PFSK-1 (cell line): ENCODE data around the gene RET.

Experiments used
- FOXP2 ChIP-seq: optimal IDR thresholded peaks from 2 replicates; pipeline ENCODE3; 2011; ENCODE audit warnings: borderline replicate concordance, control low read depth, inconsistent platforms; ENCODE audit not compliant: insufficient read depth; ENCODE audit errors: extremely low read length, extremely low read depth
- POLR2AphosphoS5 ChIP-seq: IDR thresholded peaks from 2 replicates; pipeline ENCODE4 v1.6.1; 2012; ENCODE audit warnings: low read depth, mild to moderate bottlenecking, control low read depth, low read length, moderate library complexity
- REST ChIP-seq, 2 experiments: IDR thresholded peaks; 2 replicates each; pipeline versions ENCODE4 v1.6.1 to v1.8.0; 2011 to 2012; ENCODE audit warnings: low read depth in 2 of 2, low read length in 2 of 2, control low read depth in 1 of 2, inconsistent platforms in 1 of 2, mild to moderate bottlenecking in 1 of 2, moderate library complexity in 1 of 2; ENCODE audit not compliant: insufficient read depth in 1 of 2
- SIN3A ChIP-seq: IDR thresholded peaks from 2 replicates; pipeline ENCODE4 v1.6.1; 2012; ENCODE audit warnings: mild to moderate bottlenecking, low read length, moderate library complexity, borderline replicate concordance; ENCODE audit not compliant: insufficient read depth
- TAF1 ChIP-seq: IDR thresholded peaks from 2 replicates; pipeline ENCODE4 v1.6.1; 2012; ENCODE audit warnings: low read length, control low read depth, borderline replicate concordance; ENCODE audit not compliant: insufficient read depth

- TF ChIP-seq REST (IDR thresholded peaks at IDR 0.05; ENCODE audit: insufficient read depth in 1 of 2, low read depth in 2 of 2, low read length in 2 of 2) (no peak), POLR2AphosphoS5 (no peak), SIN3A (no peak), TAF1 (no peak), FOXP2 (no peak)
Measured at GRCh38 chr10:43134126-43134905, 57.4 kb downstream of the RET start.
